ENCODE data around the gene IGFL4.

DNA sequence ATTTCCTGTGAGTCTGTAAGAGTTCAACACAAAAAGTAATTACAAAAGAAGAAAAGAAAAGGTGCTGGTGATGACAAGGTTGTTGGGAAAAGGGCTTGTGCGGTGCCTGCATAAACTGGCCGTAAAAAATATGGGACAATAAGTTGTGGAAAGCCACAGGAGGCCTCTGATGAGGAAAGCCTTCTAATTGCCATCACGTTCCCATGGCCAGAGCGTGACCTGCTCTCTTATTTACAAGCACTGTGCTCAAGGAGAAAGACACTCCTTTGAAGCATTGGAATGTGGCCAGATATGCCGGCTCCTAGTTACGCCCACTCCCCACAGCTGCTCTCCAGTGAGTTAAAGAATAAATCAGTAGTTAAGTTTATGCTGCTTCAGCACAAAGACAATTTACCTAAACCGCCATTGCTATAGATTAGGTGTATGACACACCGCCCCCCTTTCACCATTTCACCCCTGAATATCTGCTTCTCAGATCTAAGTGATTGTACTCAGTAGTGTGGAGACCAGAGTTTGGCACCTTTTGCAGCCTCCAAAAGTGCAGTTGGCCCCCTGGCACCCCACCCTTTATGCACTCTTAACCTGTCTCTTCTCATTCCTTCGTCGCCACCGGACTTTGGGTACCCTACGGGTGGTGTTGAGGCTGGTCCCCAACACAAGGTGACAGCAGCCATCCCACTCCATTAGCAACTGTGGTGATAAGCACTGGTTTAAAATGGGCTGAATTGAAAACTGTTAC lies 9.8 kb downstream of the IGFL4 start:
- TF ChIP-seq, protein P1, sequence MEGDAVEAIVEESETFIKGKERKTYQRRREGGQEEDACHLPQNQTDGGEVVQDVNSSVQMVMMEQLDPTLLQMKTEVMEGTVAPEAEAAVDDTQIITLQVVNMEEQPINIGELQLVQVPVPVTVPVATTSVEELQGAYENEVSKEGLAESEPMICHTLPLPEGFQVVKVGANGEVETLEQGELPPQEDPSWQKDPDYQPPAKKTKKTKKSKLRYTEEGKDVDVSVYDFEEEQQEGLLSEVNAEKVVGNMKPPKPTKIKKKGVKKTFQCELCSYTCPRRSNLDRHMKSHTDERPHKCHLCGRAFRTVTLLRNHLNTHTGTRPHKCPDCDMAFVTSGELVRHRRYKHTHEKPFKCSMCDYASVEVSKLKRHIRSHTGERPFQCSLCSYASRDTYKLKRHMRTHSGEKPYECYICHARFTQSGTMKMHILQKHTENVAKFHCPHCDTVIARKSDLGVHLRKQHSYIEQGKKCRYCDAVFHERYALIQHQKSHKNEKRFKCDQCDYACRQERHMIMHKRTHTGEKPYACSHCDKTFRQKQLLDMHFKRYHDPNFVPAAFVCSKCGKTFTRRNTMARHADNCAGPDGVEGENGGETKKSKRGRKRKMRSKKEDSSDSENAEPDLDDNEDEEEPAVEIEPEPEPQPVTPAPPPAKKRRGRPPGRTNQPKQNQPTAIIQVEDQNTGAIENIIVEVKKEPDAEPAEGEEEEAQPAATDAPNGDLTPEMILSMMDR (IDR thresholded peaks at IDR 0.05; ENCODE audit: low read length): no peak
- no peak for TF ChIP-seq EZH2 (IDR thresholded peaks at IDR 0.05; ENCODE audit: borderline replicate concordance, low read length)

Measured in OCI-LY1 (cell line).